Ovary (tissue), 1 donor: ENCODE data around the gene KLRC2.
"Not testable (repeated sequence)": the region's sequence is repeated elsewhere in the genome, so short reads cannot be mapped to it uniquely, and the experiment has no call there.

ENCODE experiments used
- EP300 ChIP-seq: sonication (generic); formaldehyde crosslinking; IDR thresholded peaks from one replicate; pipeline ENCODE4 v1.6.1; 2017; ENCODE audit warnings: antibody characterized with exemption
- POLR2A ChIP-seq: fragments of 450-650 bp; IDR thresholded peaks from one replicate; pipeline ENCODE4 v1.6.1; 2017; ENCODE audit warnings: antibody characterized with exemption, mild to moderate bottlenecking, moderate library complexity

GRCh38 chr12:10396176-10396575 is 39.6 kb downstream of the KLRC2 start:
- TF ChIP-seq POLR2A, EP300: not testable (repeated sequence)
